ENCODE measurements around the gene HP1BP3.
A peak's percentile ranks its signal among the peaks of the same experiment; 100 is the strongest.

The HP1BP3 gene

GRCh38 chr1:20711285-20712214, 75.6 kb downstream of the HP1BP3 start:
- no peak for DNase-seq (ENCODE audit: low spot score)

GRCh38 chr1:20710469-20711284, 76.4 kb downstream of the HP1BP3 start:
- no peak for DNase-seq (ENCODE audit: low spot score)

- DNase-seq (ENCODE audit: low spot score), result no peak
Measured at GRCh38 chr1:20709868-20710267, 77.2 kb downstream of the HP1BP3 start.

GRCh38 chr1:20708891-20709290, 78.2 kb downstream of the HP1BP3 start:
- no peak for DNase-seq (ENCODE audit: low spot score)

GRCh38 chr1:20708057-20708456, 79.0 kb downstream of the HP1BP3 start:
- no peak for DNase-seq (ENCODE audit: low spot score)

GRCh38 chr1:20706841-20707240, 80.3 kb downstream of the HP1BP3 start:
- DNase-seq (ENCODE audit: low spot score), result no peak

GRCh38 chr1:20705203-20705755, 81.8 kb downstream of the HP1BP3 start:
- DNase-seq (ENCODE audit: low spot score), result no peak

- DNase-seq (ENCODE audit: low spot score), result no peak
Measured at GRCh38 chr1:20704390-20705202, 82.5 kb downstream of the HP1BP3 start.

- DNase-seq (ENCODE audit: low spot score), result no peak
Measured at GRCh38 chr1:20703124-20703756, 83.9 kb downstream of the HP1BP3 start.

- DNase-seq (ENCODE audit: low spot score), result peak; percentile 23
Measured at GRCh38 chr1:20702416-20702815, 84.7 kb downstream of the HP1BP3 start.

GRCh38 chr1:20701847-20702246, 85.3 kb downstream of the HP1BP3 start:
- no peak for DNase-seq (ENCODE audit: low spot score)

- no peak for DNase-seq (ENCODE audit: low spot score)
Measured at GRCh38 chr1:20701446-20701845, 85.7 kb downstream of the HP1BP3 start.

GRCh38 chr1:20700636-20701215, 86.4 kb downstream of the HP1BP3 start:
- no peak for DNase-seq (ENCODE audit: low spot score)

GRCh38 chr1:20699558-20699957, 87.5 kb downstream of the HP1BP3 start:
- no peak for DNase-seq (ENCODE audit: low spot score)

GRCh38 chr1:20698195-20698910, 88.8 kb downstream of the HP1BP3 start:
- DNase-seq (ENCODE audit: low spot score), result peak; percentile 61

GRCh38 chr1:20697563-20697962, 89.5 kb downstream of the HP1BP3 start:
- no peak for DNase-seq (ENCODE audit: low spot score)

GRCh38 chr1:20696397-20697333, 90.4 kb downstream of the HP1BP3 start:
- peak; percentile 93 for DNase-seq (ENCODE audit: low spot score)

GRCh38 chr1:20695515-20695914, 91.6 kb downstream of the HP1BP3 start:
- no peak for DNase-seq (ENCODE audit: low spot score)

GRCh38 chr1:20693623-20694022, 93.5 kb downstream of the HP1BP3 start:
- no peak for DNase-seq (ENCODE audit: low spot score)
